Caco-2 (cell line): ENCODE measurements around the gene ADGRG3. TPM values are rescaled to one million over a fixed set of nuclear protein-coding genes. Genes with fewer than 3 reads are reported as not detected.

Experiments
- BruUV-seq: library from RNA; stranded (reverse); fragments of 400-500 nt; replicated peaks from 2 replicates; lab custom pipeline; 2021; lab: Mats Ljungman, UMichigan
- CTCF ChIA-PET: fragments of 300-600 bp; sonication (Branson Sonifier 250); formaldehyde crosslinking; loops from one replicate; lab custom pipeline; 2022; ENCODE audit warnings: antibody characterized with exemption; lab: Charles Lee
- POLR2A ChIA-PET: fragments of 300-600 bp; sonication (Branson Sonifier 250); formaldehyde crosslinking; loops from one replicate; lab custom pipeline; 2022; ENCODE audit warnings: antibody characterized with exemption; lab: Charles Lee
- DNase-seq, 2 experiments: peaks; one replicate each; pipeline versions ENCODE4 v3.0.0 to v3.0.0-alpha.2; 2020 to 2022
- H3K27me3 ChIP-seq: replicated peaks from 2 replicates; pipeline ENCODE4 v1.6.0; 2011; ENCODE audit warnings: low read length; ENCODE audit not compliant: control insufficient read depth, insufficient read depth
- H3K36me3 ChIP-seq: 2 replicates; pipeline ENCODE4 v1.5.1; 2011; ENCODE audit warnings: low read length; ENCODE audit not compliant: control insufficient read depth, insufficient read depth
- H3K4me1 ChIP-seq: fragments of 250-450 bp; sonication (Bioruptor Pico); 2 replicates; pipeline ENCODE4 v1.5.1; 2020; ENCODE audit warnings: mild to moderate bottlenecking
- H3K4me3 ChIP-seq: 2 replicates; pipeline ENCODE4 v1.5.1; 2011; ENCODE audit warnings: low read depth, mild to moderate bottlenecking, control low read depth, low read length
- H3K9me3 ChIP-seq: fragments of 250-450 bp; sonication (Bioruptor Pico); 2 replicates; pipeline ENCODE4 v1.5.1; 2020; ENCODE audit warnings: mild to moderate bottlenecking, moderate library complexity
- H3K27ac Mint-ChIP-seq: one replicate; pipeline ENCODE4 v1.8.0; 2022; ENCODE audit warnings: mixed read lengths; ENCODE audit not compliant: unreplicated experiment
- H3K27me3 Mint-ChIP-seq: one replicate; pipeline ENCODE4 v1.8.0; 2022; ENCODE audit warnings: mixed read lengths; ENCODE audit not compliant: insufficient read depth, unreplicated experiment
- H3K36me3 Mint-ChIP-seq: one replicate; pipeline ENCODE4 v1.8.0; 2022; ENCODE audit warnings: mild to moderate bottlenecking, mixed read lengths; ENCODE audit not compliant: insufficient read depth, unreplicated experiment
- H3K4me1 Mint-ChIP-seq: one replicate; pipeline ENCODE4 v1.8.0; 2022; ENCODE audit warnings: low read depth, mixed read lengths; ENCODE audit not compliant: unreplicated experiment
- H3K4me3 Mint-ChIP-seq: one replicate; pipeline ENCODE4 v1.8.0; 2022; ENCODE audit warnings: mild to moderate bottlenecking, moderate library complexity, mixed read lengths; ENCODE audit not compliant: unreplicated experiment
- H3K9me3 Mint-ChIP-seq: one replicate; pipeline ENCODE4 v1.8.0; 2022; ENCODE audit warnings: mixed read lengths; ENCODE audit not compliant: unreplicated experiment
- CTCF ChIP-seq, 2 experiments: fragments of 200-600 bp in 1 of 2; IDR thresholded peaks; 1 replicate in 1 of 2; 2 replicates in 1 of 2; pipeline versions ENCODE4 v1.5.1 to v1.8.0; 2011 to 2022; ENCODE audit warnings: antibody characterized with exemption in 1 of 2, control low read depth in 1 of 2, inconsistent platforms in 1 of 2, low read depth in 1 of 2, low read length in 1 of 2, mild to moderate bottlenecking in 1 of 2, moderate library complexity in 1 of 2; ENCODE audit not compliant: insufficient read depth in 1 of 2, severe bottlenecking in 1 of 2, unreplicated experiment in 1 of 2
- intact Hi-C: fragments of 100-400 bp; cut with micrococcal nuclease; formaldehyde crosslinking; loops from one replicate; pipeline ENCODE4 v1.10.0; 2022; ENCODE audit not compliant: unreplicated experiment
- total RNA-seq: library from RNA; stranded (reverse); gene quantifications from 2 replicates; pipeline ENCODE4 v1.2.3, GENCODE V29; 2022

ADGRG3 gene
- total RNA-seq, 1 experiment from 2014 or later, result 0.25 TPM

GRCh38 chr16:57676553-57677085 is 8.5 kb downstream of the ADGRG3 start:
- no peaks in the 10 kb centered on the region for H3K36me3 ChIP-seq
- Mint-ChIP-seq H3K4me1 (peaks cover 23% of the 10 kb centered on the region), H3K27ac (no peak overlapping the region), H3K36me3 (no peaks in the 10 kb centered on the region), H3K9me3 (no peaks in the 10 kb centered on the region), H3K4me3 (no peak overlapping the region), H3K27me3 (no peaks in the 10 kb centered on the region)
- ChIA-PET CTCF (no interaction called here), POLR2A (interaction anchor here (1.0 kb wide), 1 partner anchor 54 kb away, joined by 3 read pairs; no protein-coding TSS in a partner anchor)
- H3K27me3 ChIP-seq, result no peaks in the 10 kb centered on the region
- H3K4me3 ChIP-seq, result no peak overlapping the region
- no peak for TF ChIP-seq CTCF (IDR thresholded peaks at IDR 0.05; ENCODE audit: insufficient read depth in 1 of 2, low read depth in 1 of 2, low read length in 1 of 2, severe bottlenecking in 1 of 2, unreplicated experiment in 1 of 2)
- DNase-seq, result no peak
- no peaks in the 10 kb centered on the region for H3K9me3 ChIP-seq
- peaks cover 24% of the 10 kb centered on the region for H3K4me1 ChIP-seq
- BruUV-seq, result no TSS peak
- intact Hi-C loops, result loop anchor here (2.0 kb wide), 1 partner anchor 24 kb away; no protein-coding TSS in a partner anchor

GRCh38 chr16:57677622-57678369 is 9.7 kb downstream of the ADGRG3 start:
- no peak for DNase-seq
- H3K36me3 ChIP-seq, result no peaks in the 10 kb centered on the region
- ChIA-PET POLR2A (no interaction called here), CTCF (no interaction called here)
- Mint-ChIP-seq H3K9me3 (no peaks in the 10 kb centered on the region), H3K27me3 (no peaks in the 10 kb centered on the region), H3K36me3 (no peaks in the 10 kb centered on the region), H3K4me1 (peaks cover 23% of the 10 kb centered on the region), H3K27ac (no peak overlapping the region), H3K4me3 (no peak overlapping the region)
- H3K4me1 ChIP-seq, result peaks cover 15% of the 10 kb centered on the region
- H3K27me3 ChIP-seq, result no peaks in the 10 kb centered on the region
- TF ChIP-seq CTCF (IDR thresholded peaks at IDR 0.05; ENCODE audit: insufficient read depth in 1 of 2, low read depth in 1 of 2, low read length in 1 of 2, severe bottlenecking in 1 of 2, unreplicated experiment in 1 of 2), result no peak
- BruUV-seq, result no TSS peak
- H3K9me3 ChIP-seq, result no peaks in the 10 kb centered on the region
- no peak overlapping the region for H3K4me3 ChIP-seq
- intact Hi-C loops, result loop anchor here (2.0 kb wide), 1 partner anchor 23 kb away; no protein-coding TSS in a partner anchor

- no peak overlapping the region for H3K27ac Mint-ChIP-seq
- H3K9me3 Mint-ChIP-seq, result no peaks in the 10 kb centered on the region
- BruUV-seq, result no TSS peak
- intact Hi-C loops, result no loop called here
- H3K9me3 ChIP-seq, result no peaks in the 10 kb centered on the region
- no peak overlapping the region for H3K4me3 Mint-ChIP-seq
- ChIA-PET POLR2A (no interaction called here), CTCF (no interaction called here)
- H3K27me3 ChIP-seq, result no peaks in the 10 kb centered on the region
- DNase-seq, result no peak
- H3K4me1 Mint-ChIP-seq, result peaks cover 23% of the 10 kb centered on the region
- peaks cover 15% of the 10 kb centered on the region for H3K4me1 ChIP-seq
- no peak for TF ChIP-seq CTCF (IDR thresholded peaks at IDR 0.05; ENCODE audit: insufficient read depth in 1 of 2, low read depth in 1 of 2, low read length in 1 of 2, severe bottlenecking in 1 of 2, unreplicated experiment in 1 of 2)
- H3K36me3 Mint-ChIP-seq, result no peaks in the 10 kb centered on the region
- H3K27me3 Mint-ChIP-seq, result no peaks in the 10 kb centered on the region
- H3K4me3 ChIP-seq, result no peak overlapping the region
- H3K36me3 ChIP-seq, result no peaks in the 10 kb centered on the region
Observed at GRCh38 chr16:57679016-57679415, 10.9 kb downstream of the ADGRG3 start.
